ENCODE results near the gene DBN1. TPM values are rescaled to one million over a fixed set of nuclear protein-coding genes. Genes with fewer than 3 reads are reported as not detected.
A peak's percentile ranks its signal among the peaks of the same experiment; 100 is the strongest.

Gene DBN1
- total RNA-seq, 1 donor from 2014 or later: 113 TPM

DNA sequence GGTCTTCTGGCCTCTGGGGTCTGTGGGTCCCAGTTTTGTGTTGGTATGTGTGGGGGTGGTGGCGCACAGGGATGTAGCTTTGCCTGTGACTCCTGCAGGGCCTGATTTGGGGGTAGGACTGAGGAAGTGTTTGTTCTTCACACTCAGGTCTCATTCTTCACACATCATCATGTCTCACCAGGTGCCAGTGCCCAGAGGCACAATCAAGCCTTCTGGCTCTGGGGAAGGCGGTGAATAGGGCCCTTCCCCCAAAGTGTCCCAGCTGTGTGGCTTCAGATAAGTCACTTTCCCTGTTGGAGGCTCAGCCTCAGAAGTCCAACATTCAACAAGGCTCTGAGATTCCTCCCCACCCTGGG, 5.1 kb downstream of the DBN1 start:
- Histone ChIP-seq H3K4me1 (peaks cover 32% of the 10 kb centered on the region), H3K27ac (no peak overlapping the region), H3K27me3 (no peaks in the 10 kb centered on the region), H3K9ac (no peak overlapping the region), H4K20me1 (ENCODE audit: low read depth) (peaks cover 52% of the 10 kb centered on the region), H3K79me2 (ENCODE audit: low read depth) (peaks cover 80% of the 10 kb centered on the region), H3K36me3 (peaks cover 14% of the 10 kb centered on the region), H3F3A (ENCODE audit: low read depth) (peaks cover 57% of the 10 kb centered on the region), H3K9me3 (ENCODE audit: low read depth) (no peaks in the 10 kb centered on the region), H3K4me2 (no peak overlapping the region), H2AFZ (replicated peaks) (no peak overlapping the region), H3K4me3 (no peak overlapping the region)
- DNase-seq (ENCODE audit: low spot score): no peak
- Mint-ChIP-seq H3K4me1 (peaks cover 37% of the 10 kb centered on the region), H3K9me3 (peaks cover 9% of the 10 kb centered on the region), H3K36me3 (peaks cover 40% of the 10 kb centered on the region), H3K27me3 (ENCODE audit: insufficient read depth, low read depth) (peaks cover 22% of the 10 kb centered on the region), H3K27ac (peak overlapping the region; percentile 29), H3K4me3 (peak overlapping the region; percentile 66)
- no peak for TF ChIP-seq EZH2 (IDR thresholded peaks at IDR 0.05)
- no peak for TF ChIP-seq EZH2phosphoT487 (IDR thresholded peaks at IDR 0.05)
- no peak for TF ChIP-seq CTCF (IDR thresholded peaks at IDR 0.05)

GRCh38 chr5:177467436-177467835, 6.0 kb downstream of the DBN1 start:
- no peak overlapping the region for H3K27ac Mint-ChIP-seq
- H3K9me3 Mint-ChIP-seq: peaks cover 9% of the 10 kb centered on the region
- TF ChIP-seq CTCF (IDR thresholded peaks at IDR 0.05) (no peak), EZH2 (IDR thresholded peaks at IDR 0.05) (no peak), EZH2phosphoT487 (IDR thresholded peaks at IDR 0.05) (no peak)
- Histone ChIP-seq H3F3A (ENCODE audit: low read depth) (peaks cover 66% of the 10 kb centered on the region), H3K9me3 (ENCODE audit: low read depth) (no peaks in the 10 kb centered on the region), H3K9ac (no peak overlapping the region), H4K20me1 (ENCODE audit: low read depth) (peaks cover 53% of the 10 kb centered on the region), H3K27ac (no peak overlapping the region), H3K4me1 (peaks cover 32% of the 10 kb centered on the region), H3K4me3 (no peak overlapping the region), H3K79me2 (ENCODE audit: low read depth) (peaks cover 83% of the 10 kb centered on the region), H3K4me2 (no peak overlapping the region), H2AFZ (replicated peaks) (no peak overlapping the region), H3K36me3 (peaks cover 14% of the 10 kb centered on the region), H3K27me3 (no peaks in the 10 kb centered on the region)
- H3K27me3 Mint-ChIP-seq (ENCODE audit: insufficient read depth, low read depth): peaks cover 22% of the 10 kb centered on the region
- H3K36me3 Mint-ChIP-seq: peaks cover 45% of the 10 kb centered on the region
- peaks cover 37% of the 10 kb centered on the region for H3K4me1 Mint-ChIP-seq
- H3K4me3 Mint-ChIP-seq: no peak overlapping the region
- DNase-seq (ENCODE audit: low spot score): no peak

DNA sequence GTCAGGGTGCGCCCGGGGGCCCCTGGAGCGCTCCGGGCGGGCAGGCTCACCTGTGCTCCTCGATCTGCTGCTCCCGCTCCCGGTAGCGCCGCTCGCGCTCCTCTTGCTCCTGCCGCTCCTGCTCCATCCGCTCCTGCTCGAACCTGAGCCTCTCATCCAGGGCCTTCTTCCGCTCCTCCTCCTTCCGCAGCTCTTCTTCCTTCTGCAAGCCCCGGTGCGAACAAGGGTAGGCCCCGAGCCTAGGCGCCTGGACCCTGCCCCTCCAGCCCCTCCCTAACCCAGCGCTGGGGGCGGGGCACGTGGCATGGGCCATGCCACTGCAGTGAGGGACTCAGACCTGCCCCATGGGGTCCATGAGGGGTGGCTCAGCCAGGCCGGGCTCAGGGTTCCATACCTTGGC, 6.6 kb downstream of the DBN1 start:
- Histone ChIP-seq H3K27me3 (no peaks in the 10 kb centered on the region), H3K4me1 (peaks cover 27% of the 10 kb centered on the region), H3K36me3 (peaks cover 14% of the 10 kb centered on the region), H3F3A (ENCODE audit: low read depth) (peaks cover 67% of the 10 kb centered on the region), H3K79me2 (ENCODE audit: low read depth) (peaks cover 80% of the 10 kb centered on the region), H3K4me3 (no peak overlapping the region), H3K9ac (no peak overlapping the region), H3K4me2 (no peak overlapping the region), H2AFZ (replicated peaks) (no peak overlapping the region), H3K27ac (no peak overlapping the region), H3K9me3 (ENCODE audit: low read depth) (no peaks in the 10 kb centered on the region), H4K20me1 (ENCODE audit: low read depth) (peaks cover 51% of the 10 kb centered on the region)
- no peak for DNase-seq (ENCODE audit: low spot score)
- Mint-ChIP-seq H3K27ac (no peak overlapping the region), H3K27me3 (ENCODE audit: insufficient read depth, low read depth) (peaks cover 20% of the 10 kb centered on the region), H3K4me3 (peak overlapping the region; percentile 54), H3K9me3 (peaks cover 9% of the 10 kb centered on the region), H3K36me3 (peaks cover 48% of the 10 kb centered on the region), H3K4me1 (peaks cover 34% of the 10 kb centered on the region)
- TF ChIP-seq CTCF (IDR thresholded peaks at IDR 0.05): no peak
- no peak for TF ChIP-seq EZH2phosphoT487 (IDR thresholded peaks at IDR 0.05)
- no peak for TF ChIP-seq EZH2 (IDR thresholded peaks at IDR 0.05)
